Upper lobe of left lung (tissue), 6 donors: ENCODE data around the gene FKBP6. TPM values are rescaled to one million over a fixed set of nuclear protein-coding genes. Genes with fewer than 3 reads are reported as not detected.

ENCODE experiments used
- ATAC-seq, 2 donors: fragments of 200-7000 bp; cut with Tn5 transposase; one replicate each; pipeline ENCODE4 v1.9.1; 2022; ENCODE audit warnings: mild to moderate bottlenecking in 2 of 2, moderate library complexity in 2 of 2; ENCODE audit not compliant: low FRiP score in 2 of 2
- DNase-seq, 2 donors: peaks; one replicate each; pipeline ENCODE4 v3.0.0-alpha.2; 2019 to 2020
- H3K27ac ChIP-seq, 4 donors: fragments of 200-600 bp; sonication (generic); one replicate each; pipeline ENCODE4 v1.5.1; 2016 to 2019
- H3K27me3 ChIP-seq, 4 donors: fragments of 200-600 bp; sonication (generic); one replicate each; pipeline ENCODE4 v1.5.1; 2017 to 2019
- H3K36me3 ChIP-seq, 4 donors: fragments of 200-600 bp; sonication (generic); one replicate each; pipeline ENCODE4 v1.5.1; 2016 to 2019
- H3K4me1 ChIP-seq, 4 donors: fragments of 200-600 bp; sonication (generic); one replicate each; pipeline ENCODE4 v1.5.1; 2018 to 2019
- H3K4me3 ChIP-seq, 4 donors: fragments of 200-600 bp; sonication (generic); one replicate each; pipeline ENCODE4 v1.5.1; 2017 to 2019; ENCODE audit warnings: mild to moderate bottlenecking in 2 of 4, moderate library complexity in 1 of 4
- H3K9me3 ChIP-seq, 4 donors: fragments of 200-600 bp; sonication (generic); one replicate each; pipeline ENCODE4 v1.5.1; 2018 to 2019
- CTCF ChIP-seq, 6 experiments: fragments of 450-650 bp in 4 of 6; fragments of 200-600 bp in 2 of 6; sonication (generic) in 2 of 6; IDR thresholded peaks; one replicate each; pipeline ENCODE4 v1.5.1; 2016 to 2019; ENCODE audit warnings: antibody characterized with exemption in 6 of 6
- EP300 ChIP-seq, 4 donors: sonication (generic); formaldehyde crosslinking; IDR thresholded peaks; one replicate each; pipeline ENCODE4 v1.5.1; 2017; ENCODE audit warnings: antibody characterized with exemption in 4 of 4, control low read depth in 2 of 4
- POLR2A ChIP-seq, 4 donors: fragments of 450-650 bp; IDR thresholded peaks; one replicate each; pipeline ENCODE4 v1.5.1; 2016 to 2017; ENCODE audit warnings: antibody characterized with exemption in 4 of 4, mild to moderate bottlenecking in 2 of 4
- POLR2AphosphoS5 ChIP-seq, 2 donors: sonication (generic); formaldehyde crosslinking; IDR thresholded peaks; one replicate each; pipeline ENCODE4 v1.5.1; 2017; ENCODE audit warnings: antibody characterized with exemption in 2 of 2
- WGBS, 2 donors: methylation state at CpG; one replicate each; pipeline ENCODE4 v1.1.5; 2017 to 2018; 5-methylcytosine and 5-hydroxymethylcytosine counted together
- total RNA-seq, 6 donors: library from RNA; depleted of rRNA in 4 of 6; stranded (reverse); fragments of >200 nt in 4 of 6; gene quantifications; one replicate each; pipeline versions ENCODE4 v1.1.0 to v1.2.1, GENCODE V29; 2016 to 2021
- donor health status: DM: no; HTN: no; CAD: no; lungs with moderate emphysema.
- donor health status: DM: no; HTN: yes; CAD: no; lungs with severe emphysema.

The FKBP6 gene
- total RNA-seq, 6 donors from 2014 or later: 0.30 TPM; not detected in 5

- ATAC-seq (peak in 1 of 2 donors; percentile 15), DNase-seq (peak in 1 of 2 donors; percentile 62)
- H3K4me3 ChIP-seq: no peak overlapping the region
- H3K9me3 ChIP-seq: no peaks in the 10 kb centered on the region
- no peak overlapping the region for H3K27ac ChIP-seq
- H3K27me3 ChIP-seq: no peaks in the 10 kb centered on the region
- 87 to 98% methylated on average over 5 to 9 of the region's 9 CpGs for WGBS, 2 donors
- TF ChIP-seq EP300 (IDR thresholded peaks at IDR 0.05) (no peak), CTCF (IDR thresholded peaks at IDR 0.05) (no peak), POLR2A (IDR thresholded peaks at IDR 0.05) (no peak), POLR2AphosphoS5 (IDR thresholded peaks at IDR 0.05) (no peak)
- H3K4me1 ChIP-seq: peaks cover 0 to 13% (median 8%) of the 10 kb centered on the region in 4 donors
- no peaks in the 10 kb centered on the region for H3K36me3 ChIP-seq
Observed at GRCh38 chr7:73354196-73354595, 26.2 kb downstream of the FKBP6 start.

GRCh38 chr7:73354821-73355220 is 26.9 kb downstream of the FKBP6 start:
- no peak for TF ChIP-seq CTCF (IDR thresholded peaks at IDR 0.05)
- no peak for TF ChIP-seq POLR2A (IDR thresholded peaks at IDR 0.05)
- TF ChIP-seq EP300 (IDR thresholded peaks at IDR 0.05): no peak
- TF ChIP-seq POLR2AphosphoS5 (IDR thresholded peaks at IDR 0.05): no peak
- Histone ChIP-seq H3K27ac (no peak overlapping the region), H3K4me3 (no peak overlapping the region), H3K27me3 (no peaks in the 10 kb centered on the region), H3K9me3 (no peaks in the 10 kb centered on the region), H3K36me3 (no peaks in the 10 kb centered on the region), H3K4me1 (peaks cover 0 to 13% (median 8%) of the 10 kb centered on the region in 4 donors)
- 89 to 96% methylated on average over 17 of the region's 17 CpGs for WGBS, 2 donors
- ATAC-seq: no peak
- DNase-seq: no peak

GRCh38 chr7:73356159-73356558 is 28.2 kb downstream of the FKBP6 start:
- Histone ChIP-seq H3K4me3 (no peak overlapping the region), H3K27me3 (no peaks in the 10 kb centered on the region), H3K27ac (no peak overlapping the region), H3K4me1 (peaks cover 0 to 13% (median 8%) of the 10 kb centered on the region in 4 donors), H3K36me3 (no peaks in the 10 kb centered on the region), H3K9me3 (no peaks in the 10 kb centered on the region)
- no peak for ATAC-seq
- DNase-seq: no peak
- WGBS, 2 donors: 67 to 80% methylated on average over 5 of the region's 5 CpGs
- TF ChIP-seq CTCF (IDR thresholded peaks at IDR 0.05) (no peak), POLR2AphosphoS5 (IDR thresholded peaks at IDR 0.05) (no peak), POLR2A (IDR thresholded peaks at IDR 0.05) (no peak), EP300 (IDR thresholded peaks at IDR 0.05) (no peak)

GRCh38 chr7:73358590-73359275 is 30.8 kb downstream of the FKBP6 start:
- no peak for TF ChIP-seq CTCF (IDR thresholded peaks at IDR 0.05)
- TF ChIP-seq EP300 (IDR thresholded peaks at IDR 0.05): no peak
- TF ChIP-seq POLR2AphosphoS5 (IDR thresholded peaks at IDR 0.05): no peak
- no peak for TF ChIP-seq POLR2A (IDR thresholded peaks at IDR 0.05)
- H3K36me3 ChIP-seq: no peaks in the 10 kb centered on the region
- no peaks in the 10 kb centered on the region for H3K9me3 ChIP-seq
- DNase-seq (no peak), ATAC-seq (peak in 1 of 2 donors; percentile 23)
- no peaks in the 10 kb centered on the region for H3K27me3 ChIP-seq
- peaks cover 0 to 13% (median 8%) of the 10 kb centered on the region in 4 donors for H3K4me1 ChIP-seq
- H3K27ac ChIP-seq: peak overlapping the region in 1 of 4 donors; percentile 71
- WGBS, 2 donors: 75 to 78% methylated on average over 20 of the region's 21 CpGs
- peak overlapping the region in 3 of 4 donors; percentile 32 to 45 (median 36) for H3K4me3 ChIP-seq

GRCh38 chr7:73359306-73359705 is 31.3 kb downstream of the FKBP6 start:
- no peak for DNase-seq
- no peak for ATAC-seq
- Histone ChIP-seq H3K4me1 (peaks cover 0 to 13% (median 8%) of the 10 kb centered on the region in 4 donors), H3K27ac (no peak overlapping the region), H3K27me3 (no peaks in the 10 kb centered on the region), H3K4me3 (no peak overlapping the region), H3K36me3 (no peaks in the 10 kb centered on the region), H3K9me3 (no peaks in the 10 kb centered on the region)
- TF ChIP-seq EP300 (IDR thresholded peaks at IDR 0.05) (no peak), POLR2A (IDR thresholded peaks at IDR 0.05) (no peak)
- 90 to 92% methylated on average over 11 of the region's 11 CpGs for WGBS, 2 donors
